Mesenchymal stem cell (in vitro differentiated cells and primary cell): Measurements from ENCODE around the gene NUCB2.

ENCODE experiments used
- DNase-seq: peaks from one replicate; pipeline ENCODE4 v3.0.0-alpha.2; 2013
- H2AFZ ChIP-seq: one replicate; pipeline ENCODE4 v1.6.1; 2013; ENCODE audit warnings: low read depth, mild to moderate bottlenecking, control low read depth, inconsistent platforms, low read length, moderate library complexity
- H2AK5ac ChIP-seq: 2 replicates; pipeline ENCODE4 v1.6.1; 2013; ENCODE audit warnings: low read length, moderate library complexity, mild to moderate bottlenecking, inconsistent platforms; ENCODE audit not compliant: severe bottlenecking
- H2BK120ac ChIP-seq: one replicate; pipeline ENCODE4 v1.6.1; 2013; ENCODE audit warnings: low read depth, mild to moderate bottlenecking, inconsistent platforms, low read length, moderate library complexity
- H2BK12ac ChIP-seq, 2 experiments: one replicate each; pipeline ENCODE4 v1.6.1; 2013; ENCODE audit warnings: inconsistent platforms in 2 of 2, low read length in 2 of 2, mild to moderate bottlenecking in 2 of 2, moderate library complexity in 2 of 2, control low read depth in 1 of 2
- H2BK15ac ChIP-seq: one replicate; pipeline ENCODE4 v1.6.1; 2013; ENCODE audit warnings: mild to moderate bottlenecking, low read depth, inconsistent platforms; ENCODE audit not compliant: poor library complexity, severe bottlenecking
- H2BK5ac ChIP-seq: 2 replicates; pipeline ENCODE4 v1.6.1; 2013; ENCODE audit warnings: low read depth, mild to moderate bottlenecking, low read length, control low read depth, inconsistent platforms; ENCODE audit not compliant: poor library complexity, severe bottlenecking
- H3K14ac ChIP-seq, 2 experiments: one replicate each; pipeline ENCODE4 v1.6.1; 2013; ENCODE audit warnings: inconsistent platforms in 2 of 2, low read length in 2 of 2, control low read depth in 1 of 2, mild to moderate bottlenecking in 1 of 2, moderate library complexity in 1 of 2
- H3K18ac ChIP-seq, 2 experiments: one replicate each; pipeline ENCODE4 v1.6.1; 2013; ENCODE audit warnings: inconsistent platforms in 2 of 2, low read length in 2 of 2, control low read depth in 1 of 2, low read depth in 1 of 2, mild to moderate bottlenecking in 1 of 2
- H3K23ac ChIP-seq, 2 experiments: one replicate each; pipeline ENCODE4 v1.6.1; 2013; ENCODE audit warnings: inconsistent platforms in 2 of 2, low read length in 2 of 2, mild to moderate bottlenecking in 2 of 2, moderate library complexity in 2 of 2, control low read depth in 1 of 2
- H3K27ac ChIP-seq: 2 replicates; pipeline ENCODE4 v1.5.1; 2013; ENCODE audit warnings: mild to moderate bottlenecking, moderate library complexity, low read length, control low read depth, inconsistent platforms; ENCODE audit not compliant: poor library complexity, severe bottlenecking
- H3K27me3 ChIP-seq, 2 experiments: 2 replicates each; pipeline versions ENCODE4 v1.6.1 to v1.7.0; 2013; ENCODE audit warnings: low read length in 2 of 2, mild to moderate bottlenecking in 2 of 2, moderate library complexity in 2 of 2, control low read depth in 1 of 2, inconsistent platforms in 1 of 2; ENCODE audit not compliant: control insufficient read depth in 1 of 2, insufficient read depth in 1 of 2
- H3K36me3 ChIP-seq, 2 experiments: 2 replicates each; pipeline versions ENCODE4 v1.6.1 to v1.7.0; 2013; ENCODE audit warnings: low read length in 2 of 2, control low read depth in 1 of 2, inconsistent platforms in 1 of 2, low read depth in 1 of 2, mild to moderate bottlenecking in 1 of 2; ENCODE audit not compliant: insufficient read depth in 2 of 2, control insufficient read depth in 1 of 2
- H3K4ac ChIP-seq, 2 experiments: one replicate each; pipeline ENCODE4 v1.6.1; 2013; ENCODE audit warnings: inconsistent platforms in 2 of 2, low read length in 2 of 2, mild to moderate bottlenecking in 2 of 2, moderate library complexity in 2 of 2, control low read depth in 1 of 2, low read depth in 1 of 2
- H3K4me1 ChIP-seq: 2 replicates; pipeline ENCODE4 v1.6.1; 2013; ENCODE audit warnings: low read depth, low read length, control low read depth; ENCODE audit not compliant: control insufficient read depth, insufficient read depth
- H3K4me2 ChIP-seq: 2 replicates; pipeline ENCODE4 v1.6.1; 2013; ENCODE audit warnings: low read length, mild to moderate bottlenecking, inconsistent platforms; ENCODE audit not compliant: poor library complexity, severe bottlenecking
- H3K4me3 ChIP-seq, 2 experiments: 2 replicates each; pipeline versions ENCODE4 v1.5.1 to v1.7.0; 2013; ENCODE audit warnings: low read length in 2 of 2, mild to moderate bottlenecking in 2 of 2, control low read depth in 1 of 2, low read depth in 1 of 2; ENCODE audit not compliant: insufficient read depth in 1 of 2
- H3K79me1 ChIP-seq: replicated peaks from 2 replicates; pipeline ENCODE4 v1.6.1; 2013; ENCODE audit warnings: mild to moderate bottlenecking, control low read depth, low read length, inconsistent platforms; ENCODE audit not compliant: poor library complexity, severe bottlenecking
- H3K9ac ChIP-seq: 2 replicates; pipeline ENCODE4 v1.7.0; 2013; ENCODE audit warnings: mild to moderate bottlenecking, low read length, moderate library complexity
- H3K9me3 ChIP-seq: 2 replicates; pipeline ENCODE4 v1.7.0; 2013; ENCODE audit warnings: mild to moderate bottlenecking, low read length; ENCODE audit not compliant: control insufficient read depth
- H4K8ac ChIP-seq: one replicate; pipeline ENCODE4 v1.6.1; 2013; ENCODE audit warnings: inconsistent platforms, mild to moderate bottlenecking, low read length, moderate library complexity
- H4K91ac ChIP-seq: one replicate; pipeline ENCODE4 v1.6.1; 2013; ENCODE audit warnings: mild to moderate bottlenecking, low read length, inconsistent platforms
- WGBS: methylation state at CpG from one replicate; pipeline ENCODE4 v1.1.7; 2013; ENCODE audit warnings: mixed read lengths; 5-methylcytosine and 5-hydroxymethylcytosine counted together

NUCB2 gene

GRCh38 chr11:17293311-17293710 lies 16.8 kb downstream of the NUCB2 start:
- Histone ChIP-seq H3K27ac (no peak overlapping the region), H3K4me3 (no peak overlapping the region), H2BK12ac (no peak overlapping the region), H4K8ac (no peak overlapping the region), H3K4ac (no peak overlapping the region), H2AK5ac (no peak overlapping the region), H3K9me3 (no peaks in the 10 kb centered on the region), H3K9ac (no peak overlapping the region), H3K14ac (no peak overlapping the region), H2BK5ac (no peak overlapping the region), H2BK15ac (no peak overlapping the region), H2BK120ac (no peak overlapping the region), H3K4me1 (peaks cover 2% of the 10 kb centered on the region), H3K23ac (no peak overlapping the region), H3K4me2 (no peak overlapping the region), H3K27me3 (no peaks in the 10 kb centered on the region), H4K91ac (no peak overlapping the region), H2AFZ (no peak overlapping the region), H3K18ac (no peak overlapping the region), H3K79me1 (no peaks in the 10 kb centered on the region), H3K36me3 (peaks cover 2 to 30% of the 10 kb centered on the region in 2 experiments)
- no CpG with 5 or more reads among the region's 1 CpG for WGBS
- DNase-seq = no peak

DNA sequence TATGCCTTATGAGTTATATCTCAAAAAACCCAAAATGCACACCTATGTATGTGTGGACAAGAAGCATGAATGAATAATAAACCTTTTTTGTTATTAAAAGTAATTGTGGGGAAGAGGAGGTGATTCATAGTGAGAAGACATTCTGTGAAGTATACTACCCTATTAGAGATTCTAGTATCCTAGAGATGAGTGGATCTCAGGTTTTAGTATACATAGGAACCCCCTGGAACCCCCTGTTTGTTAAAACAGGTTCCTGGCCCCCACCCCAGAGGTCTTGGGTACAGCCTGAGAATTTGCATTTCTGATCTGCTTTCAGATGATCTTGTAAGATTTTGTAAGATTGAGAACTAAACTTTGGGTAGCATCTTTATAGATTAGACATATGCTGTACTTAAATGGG lies 17.5 kb downstream of the NUCB2 start:
- no peak overlapping the region for H3K14ac ChIP-seq
- peaks cover 2% of the 10 kb centered on the region for H3K4me1 ChIP-seq
- H2BK5ac ChIP-seq = no peak overlapping the region
- no peak overlapping the region for H2BK15ac ChIP-seq
- no peaks in the 10 kb centered on the region for H3K79me1 ChIP-seq
- no peak overlapping the region for H3K4ac ChIP-seq
- H3K36me3 ChIP-seq = peaks cover 2 to 31% of the 10 kb centered on the region in 2 experiments
- no peaks in the 10 kb centered on the region for H3K9me3 ChIP-seq
- no peak for DNase-seq
- no peak overlapping the region for H2AFZ ChIP-seq
- no peak overlapping the region for H3K4me3 ChIP-seq
- no peak overlapping the region for H2AK5ac ChIP-seq
- no peak overlapping the region for H2BK120ac ChIP-seq
- H3K27ac ChIP-seq = no peak overlapping the region
- H3K27me3 ChIP-seq = no peaks in the 10 kb centered on the region
- H3K23ac ChIP-seq = no peak overlapping the region
- H2BK12ac ChIP-seq = no peak overlapping the region
- H4K91ac ChIP-seq = no peak overlapping the region
- no peak overlapping the region for H4K8ac ChIP-seq
- H3K18ac ChIP-seq = no peak overlapping the region
- H3K4me2 ChIP-seq = no peak overlapping the region
- no peak overlapping the region for H3K9ac ChIP-seq

- Histone ChIP-seq H2BK5ac (no peak overlapping the region), H4K91ac (no peak overlapping the region), H2BK120ac (no peak overlapping the region), H4K8ac (no peak overlapping the region), H3K14ac (no peak overlapping the region), H3K27ac (no peak overlapping the region), H3K4ac (no peak overlapping the region), H2AFZ (no peak overlapping the region), H2BK12ac (no peak overlapping the region), H3K9ac (no peak overlapping the region), H2AK5ac (no peak overlapping the region), H3K27me3 (no peaks in the 10 kb centered on the region), H3K23ac (no peak overlapping the region), H3K9me3 (no peaks in the 10 kb centered on the region), H3K36me3 (peaks cover 2 to 40% of the 10 kb centered on the region in 2 experiments), H3K4me1 (peaks cover 2% of the 10 kb centered on the region), H3K79me1 (no peaks in the 10 kb centered on the region), H3K4me2 (no peak overlapping the region), H3K18ac (no peak overlapping the region), H2BK15ac (no peak overlapping the region), H3K4me3 (no peak overlapping the region)
- no peak for DNase-seq
- 95% methylated on average over 6 of the region's 6 CpGs for WGBS
These were observed 20.5 kb downstream of the NUCB2 start for GRCh38 chr11:17296852-17297559.

DNA sequence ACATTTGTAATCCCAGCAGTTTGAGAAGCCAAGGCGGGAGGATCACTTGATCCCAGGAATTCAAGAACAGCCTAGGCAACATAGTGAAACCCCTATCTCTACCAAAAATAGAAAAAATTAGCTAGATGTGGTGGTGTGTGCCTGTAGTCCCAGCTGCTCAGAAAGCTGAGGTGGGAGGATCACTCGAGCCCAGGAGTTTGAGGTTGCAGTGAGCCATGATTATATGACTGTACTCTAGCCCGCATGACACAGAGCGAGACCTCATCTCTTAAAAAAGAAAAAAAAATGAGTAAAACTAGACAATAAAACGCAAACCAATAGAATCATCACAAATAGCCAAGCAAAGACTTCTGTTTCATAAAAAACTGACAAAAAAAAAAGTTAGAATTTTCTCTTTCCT lies 21.8 kb downstream of the NUCB2 start:
- Histone ChIP-seq H3K4ac (no peak overlapping the region), H3K9me3 (no peaks in the 10 kb centered on the region), H2AFZ (no peak overlapping the region), H3K4me1 (peaks cover 2% of the 10 kb centered on the region), H3K36me3 (peaks cover 2 to 39% of the 10 kb centered on the region in 2 experiments), H3K27me3 (no peaks in the 10 kb centered on the region), H2BK15ac (no peak overlapping the region), H3K4me3 (no peak overlapping the region), H3K79me1 (no peaks in the 10 kb centered on the region), H2BK120ac (no peak overlapping the region), H4K8ac (no peak overlapping the region), H3K23ac (no peak overlapping the region), H4K91ac (no peak overlapping the region), H2BK12ac (no peak overlapping the region), H3K14ac (no peak overlapping the region), H2BK5ac (no peak overlapping the region), H3K9ac (no peak overlapping the region), H3K18ac (no peak overlapping the region), H3K27ac (no peak overlapping the region), H2AK5ac (no peak overlapping the region), H3K4me2 (no peak overlapping the region)
- 95% methylated on average over 4 of the region's 5 CpGs for WGBS
- DNase-seq = no peak
